Stimulated activated CD8-positive, alpha-beta memory T cell treated with anti-CD3 and anti-CD28 coated beads, Interleukin-4, amount 100 ng/mL, for 1 hour (primary cell): ENCODE data around the gene ROS1.

Source experiments
- DNase-seq, 2 donors: peaks; one replicate each; pipeline ENCODE4 v3.0.0-alpha.2; 2020; ENCODE audit warnings: low read depth in 2 of 2, low spot score in 1 of 2

Gene ROS1

DNA sequence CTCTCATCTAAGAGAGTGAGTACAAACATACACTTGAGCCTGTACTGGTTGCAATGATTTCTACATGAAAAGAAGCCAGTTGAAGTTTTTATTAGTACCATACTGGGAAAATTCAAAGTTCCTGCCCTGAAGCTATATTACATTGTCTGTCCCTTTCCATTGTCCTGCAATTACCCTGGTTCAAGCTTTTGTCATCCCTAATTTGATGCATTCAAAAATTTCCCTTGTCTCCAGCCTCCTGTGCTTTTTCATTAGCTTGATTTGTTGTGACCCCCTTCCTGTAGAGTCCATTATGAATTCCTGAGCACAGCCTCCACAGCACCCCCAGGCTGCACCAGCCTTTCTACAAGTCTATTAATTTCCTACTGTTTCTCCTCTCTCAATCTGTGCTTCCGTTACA is 114.0 kb downstream of the ROS1 start:
- no peak for DNase-seq

DNA sequence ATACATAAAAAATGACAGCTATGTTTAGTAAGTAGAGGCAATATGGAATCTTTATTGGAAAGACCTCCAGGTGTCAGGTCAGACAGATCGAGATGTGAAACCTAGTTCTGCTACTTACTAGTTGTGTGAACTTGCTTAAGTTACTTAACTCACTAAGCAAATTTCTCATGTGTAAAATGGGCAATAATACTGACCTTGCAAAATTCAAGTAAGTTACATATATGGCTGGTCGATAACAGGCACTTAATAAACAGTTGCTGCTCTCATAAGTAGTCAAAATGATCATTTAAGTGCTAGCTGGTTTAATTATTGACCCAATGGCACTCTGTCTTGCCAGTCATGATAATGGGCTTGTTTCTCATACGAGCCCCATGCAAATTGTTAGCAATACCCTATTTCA is 114.4 kb downstream of the ROS1 start:
- DNase-seq: no peak

DNA sequence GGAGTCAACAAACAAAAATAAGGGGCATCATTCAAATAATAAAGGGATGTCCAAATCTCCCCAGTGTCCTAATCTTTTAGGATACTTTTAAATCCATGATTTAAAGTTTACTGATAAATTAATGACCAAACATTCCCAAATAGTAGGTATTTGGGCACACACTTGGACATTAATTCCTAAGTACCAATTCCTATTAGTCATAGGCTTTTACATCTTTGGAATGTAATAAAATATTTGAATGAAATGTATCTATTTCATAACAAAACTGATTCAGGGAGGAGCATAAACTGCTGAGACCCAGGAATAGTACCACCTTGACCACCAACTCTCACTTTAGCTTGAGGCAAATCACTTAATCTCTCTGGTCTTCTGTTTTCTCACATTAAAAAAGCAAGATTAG is 116.1 kb downstream of the ROS1 start:
- DNase-seq: no peak

DNA sequence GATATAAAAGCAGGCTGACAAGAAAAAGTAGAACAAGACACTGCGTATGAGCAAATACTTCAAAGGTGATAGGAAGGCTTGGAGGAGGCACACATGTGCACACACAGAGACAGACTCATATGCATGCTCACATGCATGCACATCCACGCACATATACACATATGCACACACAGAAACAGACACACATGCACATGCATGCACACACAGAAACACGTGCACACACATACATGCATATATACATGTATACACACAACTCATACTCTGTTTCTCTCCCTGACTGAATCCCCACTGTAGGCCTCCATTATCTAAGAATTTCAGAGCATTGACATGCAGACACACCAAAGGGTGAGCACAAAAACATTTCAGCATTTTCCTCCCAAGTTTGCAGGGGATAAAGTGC is 116.7 kb downstream of the ROS1 start:
- no peak for DNase-seq

GRCh38 chr6:117307655-117308054 is 118.1 kb downstream of the ROS1 start:
- no peak for DNase-seq

DNA sequence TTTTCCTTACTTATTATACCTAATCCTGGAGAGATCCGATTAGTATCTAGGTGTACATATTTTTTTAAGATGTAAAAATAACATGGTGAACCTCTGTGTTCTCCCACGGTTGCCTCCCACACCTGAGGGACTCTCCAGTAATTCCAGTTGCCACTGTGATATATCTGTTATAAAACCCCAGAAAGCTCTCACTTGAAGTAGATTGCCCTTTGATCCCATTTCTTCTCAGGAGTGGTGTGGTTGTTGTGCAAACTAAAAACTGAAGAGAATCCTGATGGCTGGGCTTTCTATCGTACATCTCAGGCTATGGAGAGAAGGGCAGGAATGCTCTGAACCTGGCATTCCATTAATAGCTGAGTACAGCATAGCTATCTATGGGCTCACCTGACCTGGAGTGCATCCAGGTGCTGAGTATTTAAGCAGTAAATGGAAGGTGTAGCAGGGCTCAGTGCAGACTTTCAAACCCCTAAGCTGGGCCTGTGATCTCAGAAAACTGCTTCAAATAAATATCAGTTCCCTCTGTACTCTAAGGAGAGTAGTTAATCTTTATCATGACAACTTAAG is 119.4 kb downstream of the ROS1 start:
- no peak for DNase-seq

DNA sequence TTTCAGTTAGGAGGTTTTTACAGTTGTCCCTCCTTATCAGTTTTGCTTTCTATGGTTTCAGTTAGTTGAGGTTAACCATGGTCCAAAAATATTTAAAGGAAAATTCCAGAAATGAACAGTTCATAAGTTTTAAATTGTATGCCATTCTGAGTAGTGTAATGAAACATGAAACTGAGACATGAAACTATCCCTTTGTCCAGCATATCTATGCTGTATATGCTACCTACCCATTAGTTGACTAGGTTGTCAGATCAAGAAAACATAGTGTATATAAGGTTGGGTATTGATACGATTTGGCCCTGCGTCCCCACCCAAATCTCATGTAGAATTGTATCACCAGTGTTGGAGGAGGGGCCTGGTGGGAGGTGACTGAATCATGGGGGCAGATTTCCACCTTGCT is 121.3 kb downstream of the ROS1 start:
- DNase-seq: no peak

DNA sequence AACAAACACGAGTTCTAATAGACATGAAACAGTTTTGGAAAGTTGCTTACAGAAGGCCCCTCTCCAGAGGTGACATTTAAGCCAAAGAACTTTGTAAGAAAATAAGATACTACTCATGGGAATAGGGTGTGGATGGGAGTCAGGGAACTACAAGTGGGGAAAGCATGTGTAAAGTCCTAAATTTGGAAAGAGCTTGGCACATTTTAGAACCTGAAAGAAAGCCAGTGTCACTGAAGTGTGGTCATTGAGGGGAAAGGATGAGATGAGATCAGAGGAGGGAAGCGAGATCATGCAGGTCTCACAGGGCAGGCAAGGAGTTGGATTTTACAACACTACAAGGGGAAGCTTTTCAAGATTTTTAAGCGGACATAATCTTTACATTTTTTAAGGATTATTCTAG is 122.4 kb downstream of the ROS1 start:
- no peak for DNase-seq

DNA sequence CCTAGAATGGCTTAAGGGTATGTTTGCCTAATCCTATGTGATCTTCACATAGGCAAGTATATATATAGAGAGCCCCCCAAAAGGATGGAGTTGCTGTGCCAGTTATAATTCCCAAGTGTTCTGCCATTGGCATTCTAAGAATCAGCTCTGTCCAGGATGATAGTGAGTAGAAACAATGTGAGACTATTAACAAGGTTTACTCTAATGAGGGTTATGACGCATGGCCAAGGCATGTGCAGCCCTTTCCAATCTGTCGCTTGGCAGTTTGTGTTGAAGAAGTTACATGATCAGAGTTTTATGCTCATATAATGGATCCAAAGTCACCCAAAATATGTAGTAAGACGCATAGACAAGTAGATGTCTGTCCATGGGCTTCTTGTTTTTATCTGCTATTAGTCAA is 126.8 kb downstream of the ROS1 start:
- DNase-seq: no peak

- no peak for DNase-seq
Observed at GRCh38 chr6:117290173-117290846, 135.4 kb downstream of the ROS1 start.

DNA sequence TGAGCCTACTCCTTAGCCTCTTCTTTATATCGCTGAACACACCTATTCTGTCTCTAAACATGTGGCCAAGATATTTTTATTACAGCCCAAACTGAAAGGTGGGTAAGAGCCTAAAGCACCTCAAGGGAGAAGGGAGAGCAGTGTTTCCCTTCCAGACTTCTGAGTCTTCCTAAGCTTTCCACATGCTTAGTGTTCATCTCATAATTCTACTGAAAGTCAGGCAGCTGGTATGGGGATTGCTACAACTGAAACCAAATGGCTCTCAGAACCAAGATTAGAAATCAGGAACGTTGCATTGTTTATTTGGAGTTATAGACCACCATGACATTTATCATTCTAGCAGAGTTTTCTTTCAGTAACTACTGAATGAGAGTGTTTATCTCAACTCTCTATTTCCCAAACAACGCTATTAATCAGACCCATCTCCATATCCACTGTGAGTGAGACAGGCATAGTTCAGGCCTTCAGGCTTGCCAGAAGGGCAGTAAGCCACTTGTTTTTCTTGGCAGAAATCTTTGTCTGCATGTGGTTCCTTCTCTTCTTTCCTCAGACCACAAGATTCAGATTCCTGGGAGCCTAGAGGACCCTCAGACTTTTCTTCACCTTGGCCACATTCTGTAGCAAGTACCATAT is 137.5 kb downstream of the ROS1 start:
- no peak for DNase-seq

- DNase-seq: no peak
Observed at GRCh38 chr6:117280922-117281321, 144.8 kb downstream of the ROS1 start.

DNA sequence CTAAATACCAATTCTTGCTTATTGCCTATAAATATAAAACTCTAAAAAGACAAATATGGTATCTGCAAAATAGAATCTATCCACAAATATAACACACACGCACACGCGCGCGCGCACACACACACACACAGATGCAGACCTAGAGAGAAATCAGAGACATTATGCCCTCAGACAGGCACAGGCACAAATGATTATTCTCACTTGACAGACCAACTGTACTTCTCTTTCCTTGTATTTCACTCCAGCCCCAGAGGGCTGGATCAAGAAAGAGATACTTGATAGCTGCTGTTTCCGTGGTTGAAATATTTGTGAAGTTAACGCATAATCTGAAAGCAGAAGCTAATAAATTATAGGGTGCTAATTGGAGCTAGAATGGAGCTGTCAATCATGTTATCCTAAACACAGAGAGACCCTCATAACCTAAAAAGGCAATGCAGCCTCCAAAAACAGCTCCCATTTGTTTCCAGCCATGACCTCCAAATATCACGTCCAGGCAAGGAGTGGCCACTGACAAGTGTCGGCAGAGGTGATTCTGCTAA is 148.9 kb downstream of the ROS1 start:
- DNase-seq: no peak

GRCh38 chr6:117275711-117276110 is 150.0 kb downstream of the ROS1 start:
- no peak for DNase-seq

GRCh38 chr6:117275205-117275604 is 150.5 kb downstream of the ROS1 start:
- DNase-seq: no peak

GRCh38 chr6:117272891-117273290 is 152.9 kb downstream of the ROS1 start:
- no peak for DNase-seq

GRCh38 chr6:117272032-117272866 is 153.5 kb downstream of the ROS1 start:
- no peak for DNase-seq

GRCh38 chr6:117270843-117271507 is 154.8 kb downstream of the ROS1 start:
- DNase-seq: no peak

DNA sequence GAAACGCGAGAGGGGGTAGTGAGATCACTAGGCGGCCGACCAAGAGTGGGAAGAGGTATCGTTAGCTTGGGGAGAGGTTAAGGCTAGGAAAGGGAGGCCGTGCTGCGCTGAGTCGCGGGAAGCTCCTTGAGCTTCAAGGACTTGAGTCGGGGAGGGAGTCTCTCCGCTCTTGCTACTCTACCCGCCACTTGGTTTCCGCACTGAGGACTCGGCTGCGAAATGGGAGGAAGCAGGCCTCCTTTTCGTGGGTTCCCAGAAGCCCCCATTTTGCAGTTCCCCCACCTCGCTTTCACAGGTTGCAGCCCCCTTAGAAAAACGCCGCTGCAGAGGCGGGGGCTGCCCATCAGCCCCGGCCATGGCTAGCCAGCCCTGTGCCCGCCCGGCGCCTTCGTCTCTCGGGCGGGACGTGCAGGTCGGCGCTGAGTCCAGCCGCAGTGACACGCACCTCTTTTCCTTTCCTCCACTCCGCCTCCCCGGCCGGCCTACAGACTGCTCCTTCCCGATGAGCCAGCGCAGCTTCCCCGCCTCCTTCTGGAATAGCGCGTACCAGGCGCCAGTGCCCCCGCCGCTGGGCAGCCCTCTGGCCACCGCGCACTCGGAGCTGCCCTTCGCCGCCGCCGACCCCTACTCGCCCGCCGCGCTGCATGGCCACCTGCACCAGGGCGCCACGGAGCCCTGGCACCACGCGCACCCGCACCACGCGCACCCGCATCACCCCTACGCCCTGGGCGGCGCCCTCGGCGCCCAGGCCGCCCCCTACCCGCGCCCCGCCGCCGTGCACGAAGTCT is 155.5 kb downstream of the ROS1 start:
- no peak for DNase-seq

- no peak for DNase-seq
Observed at GRCh38 chr6:117269638-117270054, 156.1 kb downstream of the ROS1 start.
